SKM-1 (cell line): ENCODE measurements around the gene CD33.

Experiments used
- DNase-seq: peaks from one replicate; lab custom pipeline; 2025; ENCODE audit not compliant: unreplicated experiment; lab: John Stamatoyannopoulos, UW

Gene CD33

DNA sequence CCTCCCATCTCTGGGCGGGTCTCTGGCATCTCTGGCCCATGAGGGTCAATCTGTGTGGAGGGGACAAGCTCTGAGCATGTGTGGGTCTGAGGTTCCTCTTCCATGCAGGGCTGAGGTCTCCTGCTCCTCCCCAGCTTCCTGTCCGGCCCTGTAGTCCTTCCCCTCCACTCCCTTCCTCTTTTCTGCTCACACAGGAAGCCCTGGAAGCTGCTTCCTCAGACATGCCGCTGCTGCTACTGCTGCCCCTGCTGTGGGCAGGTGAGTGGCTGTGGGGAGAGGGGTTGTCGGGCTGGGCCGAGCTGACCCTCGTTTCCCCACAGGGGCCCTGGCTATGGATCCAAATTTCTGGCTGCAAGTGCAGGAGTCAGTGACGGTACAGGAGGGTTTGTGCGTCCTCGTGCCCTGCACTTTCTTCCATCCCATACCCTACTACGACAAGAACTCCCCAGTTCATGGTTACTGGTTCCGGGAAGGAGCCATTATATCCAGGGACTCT is at the start of gene CD33:
TSS of gene CD33 (plus strand) at position 183 of the 496 bp plus-strand sequence. CDS start at position 222, 39 bp downstream.
- DNase-seq, result peak; percentile 51

DNA sequence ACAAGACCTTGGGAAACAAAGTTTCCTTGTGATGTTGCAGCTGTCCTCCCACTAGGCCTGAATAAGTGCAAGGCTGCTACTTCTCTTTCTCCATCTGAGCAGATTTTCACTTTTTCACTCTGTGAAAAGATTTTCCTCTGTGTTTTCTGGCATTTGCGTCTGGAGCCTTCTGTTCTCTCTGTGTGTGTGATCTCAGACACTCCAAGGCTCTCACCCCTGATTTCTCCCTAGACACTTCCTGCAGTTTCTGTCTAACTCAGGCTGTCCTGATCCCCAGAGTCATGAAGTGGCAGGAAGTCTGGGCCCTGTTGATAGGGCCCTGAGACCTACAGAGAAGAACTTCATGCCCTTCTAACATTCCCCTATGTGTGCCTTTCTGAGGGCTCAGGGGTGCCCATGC is 45.6 kb upstream of the CD33 start:
- DNase-seq, result no peak

DNA sequence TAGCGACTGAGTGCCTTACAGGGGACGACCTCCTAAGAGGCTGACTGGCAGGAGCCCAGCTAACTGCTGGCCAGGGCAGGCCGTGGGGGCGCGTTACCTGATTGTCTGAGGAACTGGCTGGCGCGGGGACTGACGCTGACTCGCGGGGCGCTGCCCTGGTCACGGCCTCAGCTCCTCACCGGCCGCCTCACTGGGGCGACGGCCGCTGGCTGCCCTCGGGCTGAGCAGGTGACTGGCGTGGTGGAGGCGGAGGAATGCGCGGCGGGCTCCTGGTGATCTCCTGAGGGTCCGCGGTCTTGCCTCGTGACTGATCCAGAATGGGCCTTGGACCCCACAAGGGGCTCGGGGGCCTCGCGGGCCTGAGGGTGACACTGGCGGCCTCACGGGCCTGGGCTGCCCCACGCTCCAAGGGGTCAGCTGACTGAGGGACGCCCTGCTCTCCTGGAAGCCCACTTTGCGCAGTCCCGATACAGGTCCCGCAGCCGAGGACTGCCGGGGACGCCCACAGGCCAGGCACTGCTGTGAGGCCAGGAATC is 43.4 kb upstream of the CD33 start:
- DNase-seq, result no peak

DNA sequence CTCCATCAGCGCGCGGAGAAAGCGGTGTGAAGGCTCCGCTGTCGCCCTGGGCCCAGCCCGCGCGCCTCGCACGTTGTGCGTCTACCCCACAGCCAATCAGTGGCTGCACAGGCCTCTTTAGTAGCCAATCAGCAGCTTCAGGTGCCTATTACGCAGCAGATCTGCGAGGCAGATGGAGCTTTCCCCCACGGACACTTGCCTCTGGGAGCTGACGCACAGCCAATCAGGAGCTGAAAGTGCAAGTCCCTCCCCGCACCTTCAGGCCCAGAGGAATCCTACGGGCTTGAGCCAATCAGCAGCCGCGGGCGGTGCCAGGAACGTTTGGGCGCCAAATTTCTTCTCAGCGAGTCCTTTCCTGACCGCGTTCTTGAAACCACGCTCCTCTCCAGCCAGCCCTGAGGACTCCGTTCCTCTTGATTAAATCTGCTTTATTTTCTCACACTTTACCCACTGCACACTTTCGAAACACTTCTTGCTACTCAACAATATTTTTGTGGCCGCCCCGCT is 42.9 kb upstream of the CD33 start:
- DNase-seq, result peak; percentile 26

DNA sequence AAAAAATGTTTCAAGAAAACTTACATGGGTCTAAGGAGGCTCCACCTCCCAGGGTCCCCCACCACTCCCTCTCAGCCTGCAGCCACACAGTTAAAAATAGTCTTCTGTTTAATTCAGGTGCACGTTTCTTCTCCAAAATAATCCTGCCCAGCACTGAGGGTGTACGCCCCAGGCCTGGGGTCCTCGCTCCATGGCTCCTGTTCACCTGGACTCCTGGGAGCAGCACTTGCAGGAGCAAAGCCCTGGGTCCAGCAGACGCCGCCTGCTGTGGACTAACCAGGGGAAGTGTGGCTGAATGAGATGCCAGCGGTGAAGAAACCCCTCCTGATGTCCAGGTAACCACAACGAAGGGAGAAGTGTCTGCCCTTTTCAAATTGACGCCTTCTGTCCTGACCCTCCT is 41.3 kb upstream of the CD33 start:
- no peak for DNase-seq

DNA sequence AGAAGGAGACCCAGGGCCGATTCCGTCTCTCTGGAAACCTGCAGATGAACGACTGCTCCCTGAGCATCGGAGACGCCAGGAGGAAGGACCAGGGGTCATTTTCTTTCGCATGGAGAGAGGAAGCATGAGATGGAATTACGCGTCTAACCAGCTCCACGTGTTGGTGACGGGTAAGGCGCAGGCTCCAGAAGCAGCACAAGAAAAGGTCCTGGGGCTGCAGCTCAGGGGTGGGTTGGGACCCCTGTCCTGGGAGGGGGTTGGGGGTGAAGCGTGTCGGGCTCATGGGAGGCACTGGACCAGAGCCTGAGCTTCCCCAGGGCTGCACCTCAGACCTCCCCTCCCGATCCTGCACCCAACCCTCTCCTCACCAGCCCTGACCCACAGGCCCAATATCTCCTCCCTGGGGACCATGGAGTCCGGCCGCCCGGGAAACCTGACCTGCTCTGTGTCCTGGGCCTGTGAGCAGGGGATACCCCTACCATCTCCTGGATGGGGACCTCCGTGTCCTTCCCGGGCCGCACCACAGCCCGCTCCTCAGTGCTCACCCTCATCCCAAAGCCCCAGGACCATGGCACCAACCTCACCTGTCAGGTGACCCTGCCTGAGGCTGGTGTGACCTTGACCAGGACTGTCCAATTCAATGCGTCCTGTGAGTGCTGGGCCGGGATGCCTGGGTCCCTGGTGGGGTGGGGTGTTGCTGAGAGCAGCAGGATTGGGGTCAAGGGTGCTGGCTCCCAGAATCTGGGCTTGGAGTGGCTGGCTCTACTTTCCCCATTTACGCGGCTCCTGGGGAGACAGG is 39.6 kb upstream of the CD33 start:
- no peak for DNase-seq

DNA sequence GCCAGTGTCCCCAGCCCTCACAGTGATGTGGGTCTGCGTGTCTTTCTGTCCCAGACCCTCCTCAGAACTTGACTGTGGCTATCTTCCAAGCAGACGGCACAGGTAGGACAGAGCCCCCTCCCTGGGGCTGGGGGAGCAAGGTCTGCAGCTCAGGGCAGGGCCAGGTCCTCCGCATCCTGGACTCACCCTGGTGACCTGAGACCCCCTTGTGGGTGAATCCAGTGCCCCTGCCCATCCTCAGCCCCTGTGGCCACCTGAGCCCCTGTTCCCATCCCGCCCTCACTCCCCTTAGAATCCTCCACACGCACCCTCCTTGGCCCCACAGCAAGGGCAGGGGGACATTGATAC is 39.0 kb upstream of the CD33 start:
- DNase-seq, result no peak

DNA sequence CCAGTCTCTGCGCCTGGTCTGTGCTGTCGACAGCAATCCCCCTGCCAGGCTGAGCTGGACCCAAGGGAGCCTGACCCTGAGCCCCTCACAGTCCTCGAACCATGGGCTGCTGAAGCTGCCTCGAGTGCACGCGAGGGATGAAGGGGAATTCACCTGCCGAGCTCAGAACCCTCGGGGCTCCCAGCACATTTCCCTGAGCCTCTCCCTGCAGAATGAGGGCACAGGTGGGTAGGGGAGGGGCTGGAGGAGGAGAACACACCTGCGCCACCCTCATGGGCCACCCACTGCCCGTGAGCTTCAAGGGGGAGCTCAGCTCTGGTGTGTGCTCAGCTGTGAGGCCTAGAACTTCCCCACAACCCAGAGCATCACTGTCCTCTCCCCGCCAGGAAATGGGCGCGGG is 38.6 kb upstream of the CD33 start:
- DNase-seq, result no peak

DNA sequence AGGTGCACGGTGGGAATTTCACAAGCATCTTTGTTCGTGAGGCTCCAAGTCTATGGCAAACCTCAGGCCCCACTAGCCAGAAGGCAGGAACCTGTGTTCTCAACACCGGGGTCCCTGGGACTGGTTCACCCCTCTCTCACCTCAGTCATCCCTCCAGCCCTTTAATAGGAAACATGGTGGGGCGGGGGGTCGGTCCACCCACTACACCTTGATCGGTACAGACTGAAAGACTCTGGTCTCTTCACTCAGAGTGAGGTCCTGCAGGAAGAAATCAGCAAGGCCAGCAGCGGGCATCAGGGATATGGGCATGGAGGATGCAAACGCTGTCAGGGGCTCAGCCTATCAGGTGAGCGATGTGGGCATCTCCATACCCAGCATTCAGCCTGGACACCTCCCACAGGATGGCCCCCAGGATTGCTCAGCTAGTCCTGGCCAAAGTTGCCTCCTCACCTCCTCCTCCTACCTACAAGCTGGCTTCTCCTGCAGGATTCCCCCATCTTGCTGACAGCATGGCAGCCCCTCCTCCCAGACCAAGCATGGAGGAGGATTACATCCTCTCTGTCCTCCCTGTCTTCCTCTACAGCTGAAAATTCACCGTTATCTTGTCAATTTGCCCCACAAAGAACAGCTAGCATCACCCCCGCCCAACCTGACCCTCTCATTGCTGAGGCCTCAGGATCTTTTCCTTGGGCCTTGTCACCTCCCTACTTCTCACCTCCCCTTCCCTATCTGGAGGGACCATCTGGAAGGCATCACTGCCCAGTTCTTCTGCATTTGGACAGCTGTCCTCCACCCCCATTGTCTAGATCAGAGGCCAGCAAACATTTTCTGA is 37.3 kb upstream of the CD33 start:
- no peak for DNase-seq

DNA sequence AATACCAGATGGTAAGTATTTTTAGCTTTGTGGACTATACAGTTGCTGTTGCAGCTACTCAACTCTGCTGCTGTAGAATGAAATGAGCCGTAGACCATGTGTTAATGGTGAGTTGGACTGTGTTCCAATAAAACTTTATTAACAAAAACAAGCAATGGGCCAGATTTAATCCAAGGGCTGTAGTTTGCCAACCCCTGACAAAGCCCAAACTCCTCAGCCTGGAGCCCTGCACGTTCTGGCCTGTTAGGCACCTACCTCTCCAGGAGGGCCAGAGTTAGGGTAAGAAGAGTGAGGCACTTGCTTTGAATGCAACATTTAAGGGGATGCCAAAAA is 36.7 kb upstream of the CD33 start:
- DNase-seq, result no peak

DNA sequence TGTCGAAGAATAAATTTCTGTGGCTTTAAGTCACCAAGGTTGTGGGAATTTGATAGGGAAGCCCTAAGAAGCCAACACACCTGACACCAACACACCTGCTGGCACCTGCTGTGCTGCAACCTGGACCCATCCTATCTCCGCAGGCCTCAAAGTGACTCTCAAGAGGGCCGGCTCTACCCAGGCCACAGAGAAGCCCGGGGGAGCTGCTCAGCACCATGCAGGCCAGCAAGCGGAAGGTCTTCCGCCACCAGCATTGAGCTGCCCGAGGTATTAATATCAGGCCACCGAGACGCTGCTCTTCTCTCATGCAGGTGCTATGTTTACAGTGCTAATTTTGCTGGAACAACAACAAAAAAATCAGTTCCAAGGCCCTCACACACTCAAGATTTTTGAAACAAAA is 32.2 kb upstream of the CD33 start:
- no peak for DNase-seq

DNA sequence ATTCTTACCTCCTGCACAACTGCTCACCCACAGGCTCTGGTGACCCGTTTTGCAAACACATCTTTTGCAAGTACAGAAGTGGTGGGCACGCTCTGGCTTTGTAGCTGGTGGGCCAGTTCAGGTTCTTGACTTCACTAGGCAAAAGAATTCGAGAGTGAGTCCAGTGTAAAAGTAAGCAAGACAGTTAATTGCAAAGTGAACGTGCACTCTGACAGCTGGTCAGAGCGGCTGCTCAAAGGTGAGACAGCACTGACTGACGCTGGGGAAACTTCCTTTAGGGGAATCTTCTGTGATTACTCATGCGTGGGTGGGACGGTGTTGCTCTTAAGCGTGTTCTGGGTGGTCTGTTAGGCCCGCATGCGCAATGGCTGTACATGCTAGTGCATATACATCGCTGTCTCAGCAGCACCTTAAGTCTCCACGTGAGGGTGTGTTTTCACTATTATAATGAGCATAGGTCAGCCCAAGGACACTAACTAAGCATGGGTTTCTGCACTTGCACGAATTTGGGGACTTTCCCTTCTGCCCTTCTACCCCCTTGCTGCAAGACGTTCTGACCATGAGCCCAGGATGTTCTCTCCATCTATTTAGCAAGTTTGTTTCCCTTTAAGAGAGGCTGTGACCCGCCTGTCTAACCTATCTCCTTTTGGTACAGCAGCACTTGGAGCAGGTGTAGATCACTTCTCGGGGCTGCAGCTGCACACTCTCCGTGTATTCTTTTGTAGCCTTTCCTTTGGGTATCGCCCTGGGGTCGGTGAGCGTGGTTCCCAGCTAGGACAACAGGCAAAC is 30.2 kb upstream of the CD33 start:
- DNase-seq, result no peak

DNA sequence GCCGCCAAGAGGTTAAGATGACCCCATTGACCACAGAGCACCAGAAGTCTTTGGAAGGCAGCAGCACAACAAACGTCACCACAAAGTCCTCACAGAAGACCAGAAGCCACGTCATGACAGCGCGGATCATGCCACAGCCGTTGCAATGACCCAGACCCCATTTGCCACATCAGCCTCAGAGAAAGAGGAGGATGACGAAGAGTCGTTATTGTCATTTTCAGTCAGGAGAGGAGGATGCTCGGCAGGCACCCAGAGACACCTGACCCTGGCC is 29.6 kb upstream of the CD33 start:
- DNase-seq, result no peak

DNA sequence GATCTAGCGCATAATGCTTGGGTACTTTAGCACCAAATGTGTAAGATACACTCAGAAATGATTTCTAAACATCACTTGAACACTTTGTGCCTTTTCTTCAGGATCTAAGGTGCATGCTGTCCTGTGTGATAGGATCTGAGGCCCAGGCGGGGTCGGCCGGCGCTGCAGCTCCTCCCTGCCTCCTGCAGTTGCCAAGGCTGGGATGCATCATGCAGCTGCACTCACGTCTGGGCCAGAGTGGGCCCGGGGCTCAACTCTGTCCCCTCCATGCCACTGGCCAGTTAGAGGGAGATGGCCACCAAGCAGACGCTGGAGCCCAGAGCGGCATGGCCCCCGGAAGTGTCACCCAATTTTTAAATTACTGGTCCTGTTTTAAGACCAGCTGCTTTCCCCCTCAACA is 29.3 kb upstream of the CD33 start:
- DNase-seq, result no peak

DNA sequence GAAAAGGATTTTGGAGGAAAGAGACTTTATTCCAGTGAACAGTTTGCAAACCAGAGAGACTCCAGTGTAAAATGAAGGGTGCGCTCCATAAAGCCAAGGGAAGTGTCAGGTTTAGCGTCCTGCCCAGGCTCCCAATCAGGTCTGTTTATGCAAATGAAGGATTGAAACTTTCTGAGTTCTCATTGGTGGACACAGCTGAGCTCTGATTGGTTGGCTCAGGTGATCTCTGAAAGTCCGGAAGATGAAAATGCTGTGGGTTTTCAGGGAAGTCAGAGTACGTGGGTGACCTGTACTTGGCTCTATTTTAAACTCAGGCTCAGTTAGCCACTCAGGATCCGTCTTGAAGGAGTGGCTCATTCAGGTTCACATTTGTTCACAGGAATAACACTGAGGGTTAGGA is 28.7 kb upstream of the CD33 start:
- no peak for DNase-seq

DNA sequence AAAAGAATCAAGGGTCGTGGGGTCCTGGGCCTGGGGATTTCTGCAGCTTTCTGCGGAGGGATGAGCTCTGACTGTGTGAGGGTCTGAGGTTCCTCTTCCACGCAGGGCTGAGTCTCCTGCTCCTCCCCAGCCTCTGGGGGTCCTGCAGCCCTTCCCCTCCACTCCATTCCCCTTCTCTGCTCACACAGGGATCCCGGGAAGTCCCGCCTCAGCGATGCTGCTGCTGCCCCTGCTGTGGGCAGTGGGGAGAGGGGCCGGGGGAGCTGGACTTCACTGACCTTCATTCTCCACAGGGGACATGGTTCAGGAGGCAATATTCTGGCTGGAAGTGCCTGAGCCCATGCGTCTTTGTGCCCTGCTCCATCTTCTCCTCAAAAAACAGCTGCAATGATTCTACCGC is 26.2 kb upstream of the CD33 start:
- DNase-seq, result no peak

DNA sequence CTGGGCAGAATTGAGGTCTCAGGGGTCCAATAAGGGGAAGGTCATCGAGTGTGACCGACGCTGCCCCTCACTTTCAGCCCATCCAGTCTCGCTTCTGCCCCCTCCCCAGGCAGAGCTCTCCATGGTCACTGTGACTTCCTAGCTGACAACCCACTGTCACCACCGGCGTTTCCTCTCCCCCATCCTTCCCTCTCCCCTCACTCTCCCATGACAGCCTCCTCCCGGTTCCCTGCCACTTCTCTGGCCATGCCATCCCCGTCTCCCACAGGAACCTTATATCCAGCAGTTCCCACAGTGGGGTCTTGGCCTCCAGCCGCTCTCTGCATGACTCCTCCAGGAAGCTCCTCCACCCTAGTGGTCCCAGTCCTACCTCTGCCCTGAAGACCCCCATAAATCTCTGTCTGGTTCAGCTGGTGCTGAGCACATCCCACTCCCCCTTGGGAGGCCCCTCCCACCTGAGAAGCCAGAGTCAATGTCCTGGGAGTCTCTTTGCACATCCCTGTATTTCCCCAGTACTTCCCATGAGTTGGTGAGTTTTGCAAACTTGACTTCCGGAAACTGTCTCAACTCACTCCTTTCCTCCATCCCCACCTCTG is 24.7 kb upstream of the CD33 start:
- DNase-seq, result no peak

DNA sequence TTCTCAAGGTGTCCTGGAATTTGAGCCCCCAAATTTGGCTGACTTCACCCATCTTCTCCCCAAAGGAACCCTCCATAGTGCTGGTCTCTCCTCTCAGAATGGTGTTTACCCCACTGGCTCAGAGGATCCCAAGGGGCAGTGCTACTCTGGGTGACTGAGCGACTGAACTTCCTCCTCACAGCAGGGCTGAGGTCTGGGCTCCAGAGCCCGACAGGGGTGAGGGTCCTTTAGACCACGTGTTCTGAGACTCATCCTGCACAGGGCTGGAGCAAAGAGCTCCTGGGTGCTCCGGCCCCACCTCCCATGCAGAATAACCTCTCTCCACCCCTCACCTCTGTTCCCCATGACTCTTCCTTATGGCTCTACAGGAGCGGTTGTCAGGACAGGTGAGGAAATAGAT is 23.2 kb upstream of the CD33 start:
- no peak for DNase-seq

DNA sequence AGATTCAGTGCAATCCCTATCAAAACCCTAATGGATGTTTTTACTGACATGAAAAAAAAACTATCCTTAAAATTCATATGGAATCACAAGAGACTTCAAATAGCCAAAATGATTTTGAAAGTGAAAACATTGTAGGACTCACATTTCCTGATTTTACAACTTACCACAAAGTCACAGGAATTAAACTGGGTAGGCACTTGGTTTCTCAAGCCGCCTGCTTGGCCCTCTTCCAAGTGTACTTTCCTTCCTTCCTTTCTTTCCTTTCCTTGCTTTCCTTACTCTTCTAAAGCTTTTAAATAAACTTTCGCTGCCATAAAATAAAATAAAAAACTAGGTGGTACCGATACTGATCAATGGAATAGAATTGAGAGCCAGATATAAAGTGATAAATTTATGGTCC is 21.0 kb upstream of the CD33 start:
- DNase-seq, result no peak

DNA sequence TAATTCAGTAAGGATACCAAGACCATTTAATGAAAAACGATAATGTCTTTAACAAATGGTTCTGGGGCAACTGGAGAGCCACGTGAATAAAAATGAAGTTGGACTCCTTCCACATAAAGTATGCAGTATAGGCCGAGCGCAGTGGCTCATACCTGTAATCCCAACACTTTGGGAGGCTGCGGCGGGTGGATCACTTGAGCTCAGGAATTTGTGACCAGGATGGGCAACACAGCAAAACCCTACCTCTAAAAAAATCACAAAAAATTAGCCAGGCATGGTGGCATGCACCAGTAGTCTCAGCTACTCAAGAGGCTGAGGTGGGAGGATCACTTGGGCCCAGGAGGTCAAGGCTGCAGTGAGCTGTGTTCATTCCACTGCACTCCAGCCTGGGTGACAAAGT is 20.6 kb upstream of the CD33 start:
- DNase-seq, result no peak

DNA sequence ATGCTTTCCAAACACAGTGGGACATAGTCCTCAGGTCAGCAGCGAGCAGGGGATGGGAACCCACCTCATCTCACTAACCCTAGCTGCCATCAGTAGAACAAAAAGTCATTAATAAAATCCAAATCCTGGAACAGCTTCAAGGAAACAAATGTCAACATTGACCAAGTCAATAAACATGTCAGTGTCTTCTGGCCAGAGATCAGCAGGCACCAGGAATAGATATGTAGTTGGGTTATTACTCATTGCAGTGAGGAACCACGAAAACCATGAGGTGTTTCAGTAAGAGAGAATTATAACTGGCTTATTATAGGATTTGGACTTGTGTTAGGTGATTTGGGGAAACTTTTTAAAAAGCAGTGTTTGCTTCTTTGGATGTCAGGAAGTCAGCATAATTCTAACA is 17.1 kb upstream of the CD33 start:
- DNase-seq, result no peak
